SHP77 (cell line): ENCODE measurements around the gene POC1A.

ENCODE experiments used
- DNase-seq, 2 experiments: peaks; one replicate each; lab custom pipeline; 2025; lab: John Stamatoyannopoulos, UW

Gene POC1A

GRCh38 chr3:52099001-52099401 lies 55.2 kb downstream of the POC1A start:
- DNase-seq, result no peak

GRCh38 chr3:52097851-52098507 lies 56.2 kb downstream of the POC1A start:
- no peak for DNase-seq

GRCh38 chr3:52095990-52096775 lies 58.0 kb downstream of the POC1A start:
- no peak for DNase-seq

- no peak for DNase-seq
Observed at GRCh38 chr3:52094571-52095485, 59.4 kb downstream of the POC1A start.

- no peak for DNase-seq
Observed at GRCh38 chr3:52093756-52094545, 60.3 kb downstream of the POC1A start.

GRCh38 chr3:52092891-52093290 lies 61.3 kb downstream of the POC1A start:
- DNase-seq, result no peak

GRCh38 chr3:52092271-52092660 lies 62.0 kb downstream of the POC1A start:
- no peak for DNase-seq

GRCh38 chr3:52091586-52092270 lies 62.5 kb downstream of the POC1A start:
- DNase-seq, result no peak

GRCh38 chr3:52090933-52091468 lies 63.2 kb downstream of the POC1A start:
- no peak for DNase-seq

GRCh38 chr3:52090131-52090932 lies 63.9 kb downstream of the POC1A start:
- no peak for DNase-seq

GRCh38 chr3:52089691-52090090 lies 64.5 kb downstream of the POC1A start:
- DNase-seq, result no peak

- DNase-seq, result no peak
Observed at GRCh38 chr3:52088445-52089367, 65.5 kb downstream of the POC1A start.

- no peak for DNase-seq
Observed at GRCh38 chr3:52087731-52088130, 66.5 kb downstream of the POC1A start.

- DNase-seq, result no peak
Observed at GRCh38 chr3:52086976-52087663, 67.1 kb downstream of the POC1A start.

GRCh38 chr3:52086461-52086860 lies 67.8 kb downstream of the POC1A start:
- DNase-seq, result no peak

- no peak for DNase-seq
Observed at GRCh38 chr3:52085681-52086282, 68.4 kb downstream of the POC1A start.

- no peak for DNase-seq
Observed at GRCh38 chr3:52084954-52085680, 69.1 kb downstream of the POC1A start.
